Dendritic cell treated with granulocyte-macrophage colony-stimulating factor and Interleukin-4, amounts not matched to agents 40 ng/mL and 50 ng/mL, for 4 days (primary cell): ENCODE measurements around the gene LIPI.
"Not testable (repeated sequence)": the region's sequence is repeated elsewhere in the genome, so short reads cannot be mapped to it uniquely, and the experiment has no call there.

ENCODE experiments used
- H3K27ac Mint-ChIP-seq: one replicate; pipeline ENCODE4 v1.8.0; 2022; ENCODE audit warnings: mild to moderate bottlenecking, mixed read lengths
- H3K27me3 Mint-ChIP-seq: one replicate; pipeline ENCODE4 v1.8.0; 2022; ENCODE audit warnings: mild to moderate bottlenecking, mixed read lengths
- H3K36me3 Mint-ChIP-seq: one replicate; pipeline ENCODE4 v1.8.0; 2022; ENCODE audit warnings: low read depth, mixed read lengths
- H3K4me1 Mint-ChIP-seq: one replicate; pipeline ENCODE4 v1.8.0; 2022; ENCODE audit warnings: low read depth, mixed read lengths
- H3K4me3 Mint-ChIP-seq: one replicate; pipeline ENCODE4 v1.8.0; 2022; ENCODE audit warnings: mild to moderate bottlenecking, moderate library complexity, mixed read lengths
- H3K9me3 Mint-ChIP-seq: one replicate; pipeline ENCODE4 v1.8.0; 2022; ENCODE audit warnings: mixed read lengths
- intact Hi-C: fragments of 100-400 bp; cut with micrococcal nuclease; formaldehyde crosslinking; loops from one replicate; pipeline ENCODE4 v1.15.0; 2022

LIPI gene

DNA sequence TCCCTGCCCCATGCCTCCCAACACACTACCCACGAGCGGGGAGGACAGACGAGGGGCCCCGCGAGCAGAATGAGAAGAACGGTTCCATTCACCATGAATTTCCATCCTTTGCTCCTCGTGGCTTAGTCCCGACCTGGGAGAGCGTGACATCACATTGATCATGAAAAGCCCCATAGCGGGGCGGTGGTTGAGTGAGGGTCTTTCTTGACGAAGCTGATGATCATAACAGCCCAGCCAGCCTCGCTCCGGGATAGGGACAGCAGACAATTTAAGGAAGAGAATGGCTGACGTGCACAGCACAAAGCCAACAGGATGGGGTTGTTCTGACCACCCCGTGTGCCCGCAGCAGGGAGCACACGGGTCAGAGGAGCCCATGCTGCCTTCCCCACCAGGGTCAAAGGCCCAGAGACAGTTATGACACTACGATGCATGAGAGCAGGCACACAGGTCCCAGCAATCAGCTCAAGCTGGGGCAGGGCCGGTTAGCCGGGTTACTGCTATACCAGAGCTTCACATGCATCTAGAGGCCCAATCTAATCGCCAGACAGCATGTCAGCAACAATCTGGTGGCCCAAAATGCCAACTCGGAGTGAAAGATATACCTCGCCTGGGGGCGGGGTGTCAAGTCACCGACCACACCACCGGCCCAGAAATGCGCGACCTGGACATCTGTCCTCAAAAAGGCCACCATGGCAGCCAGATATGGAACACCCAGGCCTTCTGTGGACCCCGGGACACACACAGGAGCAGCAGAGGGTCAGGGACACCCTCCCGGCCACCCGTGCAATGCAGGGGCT lies 135.2 kb downstream of the LIPI start:
- no peaks in the 10 kb centered on the region for H3K4me1 Mint-ChIP-seq
- H3K4me3 Mint-ChIP-seq: no peak overlapping the region
- peaks cover 100% of the 10 kb centered on the region for H3K9me3 Mint-ChIP-seq
- intact Hi-C loops: no loop called here
- H3K27me3 Mint-ChIP-seq: no peaks in the 10 kb centered on the region
- H3K27ac Mint-ChIP-seq: no peak overlapping the region
- H3K36me3 Mint-ChIP-seq: peaks cover 8% of the 10 kb centered on the region

GRCh38 chr21:14074177-14074576 lies 136.6 kb downstream of the LIPI start:
- Mint-ChIP-seq H3K9me3 (peaks cover 100% of the 10 kb centered on the region), H3K27me3 (no peaks in the 10 kb centered on the region), H3K4me1 (no peaks in the 10 kb centered on the region), H3K4me3 (no peak overlapping the region), H3K36me3 (peaks cover 15% of the 10 kb centered on the region), H3K27ac (no peak overlapping the region)
- intact Hi-C loops: no loop called here

DNA sequence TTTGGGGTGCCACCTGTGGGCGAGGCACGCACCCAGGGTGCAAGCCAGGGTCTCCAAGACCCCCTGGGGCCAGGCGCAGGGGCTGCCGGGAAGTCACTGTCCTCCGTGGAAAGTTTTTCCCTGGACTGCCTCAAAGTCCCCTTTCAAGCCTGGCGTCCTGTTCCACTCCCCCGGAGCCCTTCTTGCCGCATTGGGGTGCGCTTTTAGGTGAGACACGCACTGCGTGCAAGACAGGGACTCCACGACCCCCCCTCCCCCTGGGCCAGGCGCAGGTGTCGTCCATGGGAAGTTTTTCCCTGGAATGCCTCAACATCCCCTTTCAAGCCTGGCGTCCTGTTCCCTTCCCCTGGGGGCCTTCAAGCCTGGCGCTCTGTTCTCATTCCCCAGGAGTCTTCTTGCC lies 137.1 kb downstream of the LIPI start:
- no peak overlapping the region for H3K4me3 Mint-ChIP-seq

GRCh38 chr21:14072761-14073535 lies 137.8 kb downstream of the LIPI start:
- H3K4me1 Mint-ChIP-seq: no peaks in the 10 kb centered on the region
- intact Hi-C loops: no loop called here

More for the DNA sequence above, 137.1 kb downstream of the LIPI start:
- Mint-ChIP-seq H3K27ac (no peak overlapping the region), H3K27me3 (no peaks in the 10 kb centered on the region), H3K36me3 (peaks cover 15% of the 10 kb centered on the region), H3K9me3 (peaks cover 94% of the 10 kb centered on the region), H3K4me1 (no peaks in the 10 kb centered on the region)
- intact Hi-C loops: no loop called here

GRCh38 chr21:14071902-14072734 lies 138.6 kb downstream of the LIPI start:
- peaks cover 79% of the 10 kb centered on the region for H3K9me3 Mint-ChIP-seq
- no peaks in the 10 kb centered on the region for H3K4me1 Mint-ChIP-seq
- intact Hi-C loops: no loop called here
- no peak overlapping the region for H3K27ac Mint-ChIP-seq
- no peak overlapping the region for H3K4me3 Mint-ChIP-seq
- H3K36me3 Mint-ChIP-seq: peaks cover 15% of the 10 kb centered on the region
- no peaks in the 10 kb centered on the region for H3K27me3 Mint-ChIP-seq

More at GRCh38 chr21:14072761-14073535, 137.8 kb downstream of the LIPI start:
- H3K27me3 Mint-ChIP-seq: no peaks in the 10 kb centered on the region
- H3K9me3 Mint-ChIP-seq: peaks cover 87% of the 10 kb centered on the region
- H3K4me3 Mint-ChIP-seq: no peak overlapping the region
- H3K36me3 Mint-ChIP-seq: peaks cover 15% of the 10 kb centered on the region
- no peak overlapping the region for H3K27ac Mint-ChIP-seq

- H3K36me3 Mint-ChIP-seq: peaks cover 15% of the 10 kb centered on the region
- H3K9me3 Mint-ChIP-seq: peaks cover 67% of the 10 kb centered on the region
- H3K4me3 Mint-ChIP-seq: no peak overlapping the region
- H3K27me3 Mint-ChIP-seq: no peaks in the 10 kb centered on the region
- no peaks in the 10 kb centered on the region for H3K4me1 Mint-ChIP-seq
- intact Hi-C loops: no loop called here
- H3K27ac Mint-ChIP-seq: no peak overlapping the region
Observed at GRCh38 chr21:14070968-14071367, 139.8 kb downstream of the LIPI start.

GRCh38 chr21:14070049-14070893 lies 140.5 kb downstream of the LIPI start:
- Mint-ChIP-seq H3K27me3 (no peaks in the 10 kb centered on the region), H3K9me3 (peaks cover 60% of the 10 kb centered on the region), H3K27ac (no peak overlapping the region), H3K4me3 (no peak overlapping the region), H3K4me1 (no peaks in the 10 kb centered on the region), H3K36me3 (peaks cover 15% of the 10 kb centered on the region)
- intact Hi-C loops: no loop called here

- H3K27me3 Mint-ChIP-seq: no peaks in the 10 kb centered on the region
- peak overlapping the region; percentile 27 for H3K27ac Mint-ChIP-seq
- no peaks in the 10 kb centered on the region for H3K4me1 Mint-ChIP-seq
- peaks cover 15% of the 10 kb centered on the region for H3K36me3 Mint-ChIP-seq
- peak overlapping the region; percentile 62 for H3K4me3 Mint-ChIP-seq
- intact Hi-C loops: no loop called here
- peaks cover 39% of the 10 kb centered on the region for H3K9me3 Mint-ChIP-seq
Observed at GRCh38 chr21:14064296-14064645, 146.5 kb downstream of the LIPI start.

- H3K4me1 Mint-ChIP-seq, H3K27me3 Mint-ChIP-seq, intact Hi-C loops: not testable (repeated sequence)
- peak overlapping the region; percentile 27 for H3K27ac Mint-ChIP-seq
- H3K9me3 Mint-ChIP-seq: peaks cover 44% of the 10 kb centered on the region
- H3K4me3 Mint-ChIP-seq: peak overlapping the region; percentile 62
- H3K36me3 Mint-ChIP-seq: peaks cover 15% of the 10 kb centered on the region
Observed at GRCh38 chr21:14063620-14064295, 147.0 kb downstream of the LIPI start.

GRCh38 chr21:14062684-14063083 lies 148.1 kb downstream of the LIPI start:
- H3K4me1 Mint-ChIP-seq, H3K27me3 Mint-ChIP-seq, H3K27ac Mint-ChIP-seq, H3K4me3 Mint-ChIP-seq, intact Hi-C loops: not testable (repeated sequence)
- peaks cover 55% of the 10 kb centered on the region for H3K9me3 Mint-ChIP-seq
- H3K36me3 Mint-ChIP-seq: peaks cover 15% of the 10 kb centered on the region

GRCh38 chr21:14061820-14062219 lies 148.9 kb downstream of the LIPI start:
- H3K4me1 Mint-ChIP-seq, H3K27ac Mint-ChIP-seq, H3K27me3 Mint-ChIP-seq, intact Hi-C loops, H3K4me3 Mint-ChIP-seq: not testable (repeated sequence)
- Mint-ChIP-seq H3K36me3 (peaks cover 15% of the 10 kb centered on the region), H3K9me3 (peaks cover 63% of the 10 kb centered on the region)

DNA sequence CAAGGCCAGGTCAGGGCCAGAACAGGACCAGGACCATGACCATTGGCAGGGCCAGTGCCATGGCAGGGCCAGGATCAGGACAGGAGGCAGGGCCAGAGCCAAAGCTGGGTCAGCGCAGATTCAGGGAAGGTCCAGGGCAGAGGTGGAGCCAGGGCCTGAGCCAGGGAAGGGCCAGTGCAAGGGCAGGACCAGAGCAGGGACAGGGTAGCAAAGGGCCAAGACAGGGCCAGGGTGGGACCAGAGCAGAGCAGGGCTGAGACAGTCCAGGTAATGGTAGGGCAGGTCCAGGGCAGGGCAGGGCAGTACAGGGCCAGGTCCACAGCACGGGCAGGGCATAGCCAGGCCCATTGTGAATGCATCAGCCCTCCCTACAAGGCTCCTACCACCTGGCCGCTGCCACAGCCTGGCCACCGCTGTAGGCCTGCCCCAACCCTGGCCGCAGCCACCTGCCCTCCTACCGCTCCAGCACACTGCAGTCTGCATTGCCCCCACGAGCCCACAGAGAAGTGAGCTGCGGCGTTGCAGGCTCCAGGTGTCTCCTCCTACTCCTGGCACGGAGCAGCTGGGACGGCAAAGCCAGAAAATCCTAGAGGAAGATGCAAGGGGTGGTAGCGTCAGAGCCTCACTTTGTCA lies 151.6 kb downstream of the LIPI start:
- Mint-ChIP-seq H3K36me3 (peaks cover 12% of the 10 kb centered on the region), H3K9me3 (peaks cover 75% of the 10 kb centered on the region)
- H3K4me1 Mint-ChIP-seq, H3K4me3 Mint-ChIP-seq, H3K27ac Mint-ChIP-seq, intact Hi-C loops, H3K27me3 Mint-ChIP-seq: not testable (repeated sequence)
